BE2C (cell line): ENCODE results near the gene CHD6.

Experiments used
- DNase-seq: peaks from one replicate; pipeline ENCODE4 v3.0.0-alpha.2; 2020
- H3K27me3 ChIP-seq: fragments of 250-450 bp; sonication (Bioruptor Pico); 2 replicates; pipeline ENCODE4 v1.5.1; 2020; ENCODE audit warnings: mild to moderate bottlenecking
- H3K36me3 ChIP-seq: fragments of 250-450 bp; sonication (Bioruptor Pico); 2 replicates; pipeline ENCODE4 v1.5.1; 2020; ENCODE audit warnings: mild to moderate bottlenecking
- H3K4me1 ChIP-seq: fragments of 250-450 bp; sonication (Bioruptor Pico); 2 replicates; pipeline ENCODE4 v1.5.1; 2020
- H3K4me3 ChIP-seq: 2 replicates; pipeline ENCODE4 v1.5.1; 2011; ENCODE audit warnings: low read depth, low read length
- H3K9me3 ChIP-seq: fragments of 250-450 bp; sonication (Bioruptor Pico); 2 replicates; pipeline ENCODE4 v1.5.1; 2020
- TF ChIP-seq, protein P1 (sequence below): IDR thresholded peaks from 2 replicates; pipeline ENCODE4 v1.5.1; 2012; ENCODE audit warnings: mild to moderate bottlenecking, low read depth, low read length

The CHD6 gene

DNA sequence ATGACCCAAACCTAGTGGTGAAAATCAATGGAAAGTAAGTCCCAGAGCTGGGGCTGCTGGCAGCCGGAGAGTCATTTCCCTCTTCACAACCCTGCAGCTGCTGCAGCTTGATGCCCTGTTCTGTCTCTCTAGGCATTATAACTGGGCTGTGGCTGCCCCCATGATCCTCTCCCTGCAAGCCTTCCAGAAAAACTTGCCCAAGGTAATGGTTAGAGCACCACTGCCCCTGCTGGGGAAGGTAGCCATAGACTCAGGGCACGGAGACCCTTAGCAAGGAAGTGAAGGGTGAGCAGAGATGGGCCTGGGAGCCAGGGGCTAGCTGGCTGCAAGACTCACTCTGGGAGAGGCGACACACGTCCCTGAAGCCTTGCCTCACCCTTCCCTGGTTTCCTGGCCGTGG, 265.5 kb downstream of the CHD6 start:
- no peak for DNase-seq
- TF ChIP-seq, protein P1, sequence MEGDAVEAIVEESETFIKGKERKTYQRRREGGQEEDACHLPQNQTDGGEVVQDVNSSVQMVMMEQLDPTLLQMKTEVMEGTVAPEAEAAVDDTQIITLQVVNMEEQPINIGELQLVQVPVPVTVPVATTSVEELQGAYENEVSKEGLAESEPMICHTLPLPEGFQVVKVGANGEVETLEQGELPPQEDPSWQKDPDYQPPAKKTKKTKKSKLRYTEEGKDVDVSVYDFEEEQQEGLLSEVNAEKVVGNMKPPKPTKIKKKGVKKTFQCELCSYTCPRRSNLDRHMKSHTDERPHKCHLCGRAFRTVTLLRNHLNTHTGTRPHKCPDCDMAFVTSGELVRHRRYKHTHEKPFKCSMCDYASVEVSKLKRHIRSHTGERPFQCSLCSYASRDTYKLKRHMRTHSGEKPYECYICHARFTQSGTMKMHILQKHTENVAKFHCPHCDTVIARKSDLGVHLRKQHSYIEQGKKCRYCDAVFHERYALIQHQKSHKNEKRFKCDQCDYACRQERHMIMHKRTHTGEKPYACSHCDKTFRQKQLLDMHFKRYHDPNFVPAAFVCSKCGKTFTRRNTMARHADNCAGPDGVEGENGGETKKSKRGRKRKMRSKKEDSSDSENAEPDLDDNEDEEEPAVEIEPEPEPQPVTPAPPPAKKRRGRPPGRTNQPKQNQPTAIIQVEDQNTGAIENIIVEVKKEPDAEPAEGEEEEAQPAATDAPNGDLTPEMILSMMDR, result no peak
- Histone ChIP-seq H3K36me3 (no peaks in the 10 kb centered on the region), H3K4me3 (no peak overlapping the region), H3K27me3 (no peaks in the 10 kb centered on the region), H3K9me3 (no peaks in the 10 kb centered on the region), H3K4me1 (no peaks in the 10 kb centered on the region)

DNA sequence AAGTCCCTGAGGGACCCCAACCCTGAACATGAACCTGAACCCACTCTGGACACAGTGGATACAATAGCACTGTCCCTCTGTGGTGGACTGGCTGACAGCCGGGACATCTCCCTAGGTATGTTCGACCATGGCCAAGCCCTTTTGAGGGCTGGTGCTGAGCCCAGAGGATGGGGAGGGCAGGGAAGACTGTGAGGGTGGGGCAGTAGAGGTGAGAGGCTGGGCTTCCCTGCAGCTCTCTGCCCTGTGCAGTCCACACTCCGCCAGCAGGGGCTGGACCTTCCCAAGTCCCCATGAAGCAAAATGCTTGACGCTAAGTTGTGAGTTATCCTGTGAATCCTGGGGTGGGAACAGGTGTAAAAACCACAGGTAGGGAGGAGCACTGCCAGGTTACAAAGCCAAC, 266.1 kb downstream of the CHD6 start:
- Histone ChIP-seq H3K9me3 (no peaks in the 10 kb centered on the region), H3K4me1 (no peaks in the 10 kb centered on the region), H3K27me3 (no peaks in the 10 kb centered on the region), H3K4me3 (no peak overlapping the region), H3K36me3 (no peaks in the 10 kb centered on the region)
- TF ChIP-seq, protein P1, result peak; percentile 39
- DNase-seq, result no peak
